ENCODE data around the gene PCBP3.
"Not testable (repeated sequence)": the region's sequence is repeated elsewhere in the genome, so short reads cannot be mapped to it uniquely, and the experiment has no call there.

The PCBP3 gene

GRCh38 chr21:45887120-45887611 lies 243.6 kb downstream of the PCBP3 start:
- DNase-seq (ENCODE audit: low read depth in 4 of 4, low spot score in 1 of 4) = no peak

- DNase-seq (ENCODE audit: low read depth in 4 of 4, low spot score in 1 of 4) = no peak
These were observed 244.3 kb downstream of the PCBP3 start for GRCh38 chr21:45887788-45888187.

- DNase-seq (ENCODE audit: low read depth in 4 of 4, low spot score in 1 of 4) = no peak
These were observed 245.0 kb downstream of the PCBP3 start for GRCh38 chr21:45888386-45889009.

GRCh38 chr21:45889256-45889655 lies 245.7 kb downstream of the PCBP3 start:
- no peak for DNase-seq (ENCODE audit: low read depth in 4 of 4, low spot score in 1 of 4)

- DNase-seq (ENCODE audit: low read depth in 4 of 4, low spot score in 1 of 4) = no peak
These were observed 246.4 kb downstream of the PCBP3 start for GRCh38 chr21:45889961-45890360.

GRCh38 chr21:45891388-45892155 lies 248.0 kb downstream of the PCBP3 start:
- DNase-seq (ENCODE audit: low read depth in 4 of 4, low spot score in 1 of 4) = no peak

GRCh38 chr21:45892156-45892915 lies 248.8 kb downstream of the PCBP3 start:
- no peak for DNase-seq (ENCODE audit: low read depth in 4 of 4, low spot score in 1 of 4)

GRCh38 chr21:45892916-45893739 lies 249.6 kb downstream of the PCBP3 start:
- no peak for DNase-seq (ENCODE audit: low read depth in 4 of 4, low spot score in 1 of 4)

- no peak for DNase-seq (ENCODE audit: low read depth in 4 of 4, low spot score in 1 of 4)
These were observed 250.4 kb downstream of the PCBP3 start for GRCh38 chr21:45893740-45894449.

- DNase-seq (ENCODE audit: low read depth in 4 of 4, low spot score in 1 of 4) = no peak
These were observed 250.9 kb downstream of the PCBP3 start for GRCh38 chr21:45894450-45894825.

- no peak for DNase-seq (ENCODE audit: low read depth in 4 of 4, low spot score in 1 of 4)
These were observed 251.6 kb downstream of the PCBP3 start for GRCh38 chr21:45894906-45895777.

GRCh38 chr21:45895778-45896370 lies 252.3 kb downstream of the PCBP3 start:
- DNase-seq (ENCODE audit: low read depth in 4 of 4, low spot score in 1 of 4) = no peak

- DNase-seq (ENCODE audit: low read depth in 4 of 4, low spot score in 1 of 4) = not testable (repeated sequence)
These were observed 252.9 kb downstream of the PCBP3 start for GRCh38 chr21:45896431-45896830.

- no peak for DNase-seq (ENCODE audit: low read depth in 4 of 4, low spot score in 1 of 4)
These were observed 253.9 kb downstream of the PCBP3 start for GRCh38 chr21:45897191-45898027.

- DNase-seq (ENCODE audit: low read depth in 4 of 4, low spot score in 1 of 4) = no peak
These were observed 254.5 kb downstream of the PCBP3 start for GRCh38 chr21:45898028-45898350.

- no peak for DNase-seq (ENCODE audit: low read depth in 4 of 4, low spot score in 1 of 4)
These were observed 255.3 kb downstream of the PCBP3 start for GRCh38 chr21:45898781-45899180.

GRCh38 chr21:45899317-45900033 lies 255.9 kb downstream of the PCBP3 start:
- no peak for DNase-seq (ENCODE audit: low read depth in 4 of 4, low spot score in 1 of 4)
